ENCODE data around the gene GNAI3. TPM values are rescaled to one million over a fixed set of nuclear protein-coding genes. Genes with fewer than 3 reads are reported as not detected.

Gene GNAI3
- total and polyA plus RNA-seq, 2 experiments from 2014 or later, result 14.9 TPM

DNA sequence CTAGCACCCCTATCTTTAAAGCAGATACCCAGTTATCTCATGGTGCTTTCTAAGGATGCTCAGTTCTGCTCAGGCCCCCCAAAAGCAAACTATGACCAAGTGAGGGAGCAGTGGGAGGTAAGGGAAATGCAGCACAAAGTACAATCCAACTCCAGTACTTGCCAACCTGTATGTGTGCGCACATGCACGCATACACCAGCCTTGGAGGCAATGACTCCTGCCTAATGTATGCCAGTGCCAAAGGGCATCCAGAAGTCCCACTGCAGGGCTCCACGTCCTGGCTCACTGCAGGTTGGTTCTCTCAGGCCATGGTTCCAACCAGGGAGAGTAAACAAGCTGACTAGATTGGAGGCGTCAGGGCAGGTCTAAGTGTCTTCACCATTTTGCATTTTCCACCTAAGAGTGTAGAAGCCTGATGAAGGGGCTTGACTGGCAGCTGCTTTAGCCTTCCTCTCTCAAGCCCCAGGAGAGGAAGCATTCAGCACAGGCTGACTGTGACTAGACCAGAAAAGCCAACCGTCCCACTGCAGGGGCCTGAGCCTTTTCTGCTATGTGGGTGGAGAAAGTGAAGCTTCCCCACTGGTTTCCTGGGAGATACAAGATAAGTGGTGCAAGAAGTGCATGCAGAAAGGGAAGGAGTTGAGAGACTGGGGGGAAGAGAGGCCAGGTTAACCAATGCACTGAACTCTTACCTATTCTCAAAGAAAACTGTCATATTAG is 46.6 kb upstream of the GNAI3 start:
- H3K9ac ChIP-seq, result no peak overlapping the region
- TF ChIP-seq EZH2 (IDR thresholded peaks at IDR 0.05; ENCODE audit: insufficient read depth, poor library complexity, severe bottlenecking) (no peak), EZH2phosphoT487 (IDR thresholded peaks at IDR 0.05; ENCODE audit: insufficient read depth, low read depth) (no peak)
- in situ Hi-C loops (cut with MboI), result no loop called here
- H4K20me1 ChIP-seq (ENCODE audit: insufficient read depth), result no peaks in the 10 kb centered on the region
- H3F3A ChIP-seq (ENCODE audit: insufficient read depth), result peaks cover 10% of the 10 kb centered on the region; the same call in 1 of the 2 replicates
- no peak overlapping the region for H3K4me2 ChIP-seq (ENCODE audit: unreplicated experiment)
- no peak overlapping the region for H3K4me3 ChIP-seq
- no peaks in the 10 kb centered on the region for H3K9me3 ChIP-seq (ENCODE audit: low read depth)
- H3K27me3 ChIP-seq (replicated peaks; ENCODE audit: insufficient read depth), result no peaks in the 10 kb centered on the region
- H3K36me3 ChIP-seq (ENCODE audit: low read depth), result no peaks in the 10 kb centered on the region
- no peak for DNase-seq
- H3K9me2 ChIP-seq (ENCODE audit: insufficient read depth), result no peaks in the 10 kb centered on the region
- H3K27ac ChIP-seq, result no peak overlapping the region
- 78% methylated on average over 5 of the region's 5 CpGs for WGBS, 2 experiments (ENCODE audit: low coverage in 1 of 2, low lambda C conversion rate in 2 of 2, missing lambda C conversion rate in 2 of 2)
- H2AFZ ChIP-seq, result no peak overlapping the region
- H3K79me2 ChIP-seq (ENCODE audit: insufficient read depth), result peaks cover 4% of the 10 kb centered on the region; the same call in 1 of the 2 replicates
- peaks cover 21% of the 10 kb centered on the region for H3K4me1 ChIP-seq (ENCODE audit: insufficient read depth)

DNA sequence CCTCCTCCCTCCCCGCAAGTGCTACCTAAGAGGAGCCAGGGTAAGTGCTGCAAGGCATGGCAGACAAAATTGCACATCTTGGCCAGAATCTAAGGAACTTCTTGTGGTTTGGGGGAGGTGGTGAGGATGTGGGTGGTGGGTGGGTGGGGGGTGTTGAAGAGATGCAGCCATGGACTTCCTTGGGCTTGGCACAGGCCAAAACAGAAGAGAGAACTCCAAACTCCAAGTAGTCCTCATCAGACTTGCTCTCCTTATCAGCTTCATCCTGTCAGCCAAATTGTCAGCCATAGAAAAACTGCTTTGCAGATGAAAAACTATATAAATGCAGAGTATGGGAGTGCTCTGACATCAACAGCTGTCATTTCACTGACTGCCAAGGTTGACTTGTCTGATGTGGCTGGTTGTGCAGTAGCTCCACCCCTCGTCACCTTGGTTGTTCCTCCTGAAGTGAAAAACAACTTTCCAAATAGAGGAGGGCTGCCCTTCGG is 46.0 kb upstream of the GNAI3 start:
- no peak overlapping the region for H3K9ac ChIP-seq
- H3K36me3 ChIP-seq (ENCODE audit: low read depth), result no peaks in the 10 kb centered on the region
- in situ Hi-C loops (cut with MboI), result no loop called here
- H4K20me1 ChIP-seq (ENCODE audit: insufficient read depth), result no peaks in the 10 kb centered on the region
- H2AFZ ChIP-seq, result no peak overlapping the region
- no peak overlapping the region for H3K27ac ChIP-seq
- peaks cover 10% of the 10 kb centered on the region; the same call in 1 of the 2 replicates for H3F3A ChIP-seq (ENCODE audit: insufficient read depth)
- H3K4me3 ChIP-seq, result no peak overlapping the region
- H3K9me3 ChIP-seq (ENCODE audit: low read depth), result no peaks in the 10 kb centered on the region
- DNase-seq, result no peak
- H3K79me2 ChIP-seq (ENCODE audit: insufficient read depth), result peaks cover 4% of the 10 kb centered on the region; the same call in 1 of the 2 replicates
- peaks cover 21% of the 10 kb centered on the region for H3K4me1 ChIP-seq (ENCODE audit: insufficient read depth)
- no peaks in the 10 kb centered on the region for H3K9me2 ChIP-seq (ENCODE audit: insufficient read depth)
- H3K27me3 ChIP-seq (replicated peaks; ENCODE audit: insufficient read depth), result no peaks in the 10 kb centered on the region
- H3K4me2 ChIP-seq (ENCODE audit: unreplicated experiment), result no peak overlapping the region
- 85% methylated on average over 3 of the region's 3 CpGs for WGBS, 2 experiments (ENCODE audit: low coverage in 1 of 2, low lambda C conversion rate in 2 of 2, missing lambda C conversion rate in 2 of 2)
- TF ChIP-seq EZH2 (IDR thresholded peaks at IDR 0.05; ENCODE audit: insufficient read depth, poor library complexity, severe bottlenecking), result no peak
- no peak for TF ChIP-seq EZH2phosphoT487 (IDR thresholded peaks at IDR 0.05; ENCODE audit: insufficient read depth, low read depth)

DNA sequence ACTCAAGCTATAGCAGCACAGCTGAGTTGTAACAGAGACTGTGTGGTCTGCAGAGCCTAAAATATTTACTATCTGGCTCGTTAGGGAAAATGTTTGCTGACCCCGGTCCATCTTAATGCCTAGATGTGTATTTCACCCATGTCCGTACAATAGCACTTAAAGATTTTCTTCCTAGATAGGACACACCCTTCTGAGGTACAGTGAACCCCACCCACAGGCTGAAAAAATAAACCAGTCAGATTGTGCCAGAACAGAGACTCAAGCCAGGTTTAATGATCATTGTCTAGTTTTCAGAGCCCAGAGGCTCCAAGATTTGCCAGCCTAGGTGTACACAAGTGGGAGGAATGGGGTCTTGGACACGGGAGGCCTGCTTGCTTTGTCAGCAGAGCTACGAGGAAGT is 44.5 kb upstream of the GNAI3 start:
- Histone ChIP-seq H3K27ac (no peak overlapping the region), H3K27me3 (replicated peaks; ENCODE audit: insufficient read depth) (no peaks in the 10 kb centered on the region), H3K9me2 (ENCODE audit: insufficient read depth) (no peaks in the 10 kb centered on the region), H3K4me3 (no peak overlapping the region), H3K4me2 (ENCODE audit: unreplicated experiment) (no peak overlapping the region), H3K36me3 (ENCODE audit: low read depth) (no peaks in the 10 kb centered on the region), H4K20me1 (ENCODE audit: insufficient read depth) (no peaks in the 10 kb centered on the region), H2AFZ (no peak overlapping the region), H3K4me1 (ENCODE audit: insufficient read depth) (peaks cover 21% of the 10 kb centered on the region), H3K9me3 (ENCODE audit: low read depth) (no peaks in the 10 kb centered on the region), H3K9ac (no peak overlapping the region), H3K79me2 (ENCODE audit: insufficient read depth) (no peaks in the 10 kb centered on the region), H3F3A (ENCODE audit: insufficient read depth) (peaks cover 10% of the 10 kb centered on the region; the same call in 1 of the 2 replicates)
- in situ Hi-C loops (cut with MboI), result no loop called here
- whole genome bisulfite sequencing, 2 experiments (ENCODE audit: low coverage in 1 of 2, low lambda C conversion rate in 2 of 2, missing lambda C conversion rate in 2 of 2), result 81 to 83% methylated on average over 5 of the region's 5 CpGs
- DNase-seq, result no peak
- TF ChIP-seq EZH2 (IDR thresholded peaks at IDR 0.05; ENCODE audit: insufficient read depth, poor library complexity, severe bottlenecking) (no peak), EZH2phosphoT487 (IDR thresholded peaks at IDR 0.05; ENCODE audit: insufficient read depth, low read depth) (no peak)

DNA sequence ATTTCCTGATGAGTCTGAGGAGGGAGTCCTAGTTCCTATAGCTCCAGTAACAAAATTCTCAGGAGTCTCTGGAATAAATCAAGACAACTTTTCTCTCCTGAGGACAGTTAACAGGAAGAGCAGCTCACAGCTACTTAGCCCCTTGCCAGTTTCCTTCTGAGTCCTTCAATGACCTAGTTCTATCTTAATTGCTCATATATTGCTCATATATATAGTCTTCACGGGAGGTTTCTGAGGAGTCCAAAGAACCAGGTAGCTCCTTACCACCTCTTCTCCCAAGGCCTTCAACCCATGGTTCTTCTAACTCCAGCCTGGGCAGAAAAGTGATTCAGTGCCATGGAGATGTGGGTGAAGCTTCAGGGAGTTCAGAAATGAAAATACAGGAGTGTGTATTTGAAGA is 43.4 kb upstream of the GNAI3 start:
- in situ Hi-C loops (cut with MboI), result no loop called here
- no peak for TF ChIP-seq EZH2phosphoT487 (IDR thresholded peaks at IDR 0.05; ENCODE audit: insufficient read depth, low read depth)
- TF ChIP-seq EZH2 (IDR thresholded peaks at IDR 0.05; ENCODE audit: insufficient read depth, poor library complexity, severe bottlenecking), result no peak
- peaks cover 10% of the 10 kb centered on the region; the same call in 1 of the 2 replicates for H3F3A ChIP-seq (ENCODE audit: insufficient read depth)
- WGBS, 2 experiments (ENCODE audit: low coverage in 1 of 2, low lambda C conversion rate in 2 of 2, missing lambda C conversion rate in 2 of 2), result 87 to 95% methylated on average over 1 of the region's 1 CpG
- no peaks in the 10 kb centered on the region for H4K20me1 ChIP-seq (ENCODE audit: insufficient read depth)
- no peaks in the 10 kb centered on the region for H3K27me3 ChIP-seq (replicated peaks; ENCODE audit: insufficient read depth)
- H2AFZ ChIP-seq, result no peak overlapping the region
- DNase-seq, result no peak
- H3K4me2 ChIP-seq (ENCODE audit: unreplicated experiment), result no peak overlapping the region
- H3K4me3 ChIP-seq, result no peak overlapping the region
- H3K9ac ChIP-seq, result no peak overlapping the region
- H3K4me1 ChIP-seq (ENCODE audit: insufficient read depth), result peaks cover 19% of the 10 kb centered on the region
- no peaks in the 10 kb centered on the region for H3K36me3 ChIP-seq (ENCODE audit: low read depth)
- no peaks in the 10 kb centered on the region for H3K79me2 ChIP-seq (ENCODE audit: insufficient read depth)
- no peak overlapping the region for H3K27ac ChIP-seq
- no peaks in the 10 kb centered on the region for H3K9me2 ChIP-seq (ENCODE audit: insufficient read depth)
- H3K9me3 ChIP-seq (ENCODE audit: low read depth), result no peaks in the 10 kb centered on the region

Data from GM23248 (cell line).